HEK293 (cell line): ENCODE results near the gene ALG12.

Experiments used
- CTCF ChIA-PET: fragments of 350-600 bp; formaldehyde crosslinking; extraction: SDS; loops from one replicate; lab custom pipeline; 2021; ENCODE audit warnings: antibody characterized with exemption; lab: Yijun Ruan, JAX
- POLR2A ChIA-PET: fragments of 300-600 bp; formaldehyde crosslinking; extraction: SDS; loops from one replicate; lab custom pipeline; 2020; ENCODE audit warnings: antibody characterized with exemption, inconsistent platforms; lab: Yijun Ruan, JAX
- H3K27ac ChIP-seq: fragments of 200-500 bp; sonication (Bioruptor generic); 2 replicates; pipeline ENCODE4 v1.5.1; 2014; ENCODE audit warnings: low read depth, low read length, control low read depth, inconsistent platforms; ENCODE audit errors: extremely low read depth
- H3K36me3 ChIP-seq, 2 experiments: fragments of 200-500 bp in 1 of 2; sonication (Bioruptor generic) in 1 of 2; 1 replicate in 1 of 2; 2 replicates in 1 of 2; pipeline ENCODE4 v1.5.1; 2014 to 2017; ENCODE audit warnings: inconsistent platforms in 2 of 2, low read length in 2 of 2; ENCODE audit not compliant: control insufficient read depth in 2 of 2, insufficient read depth in 1 of 2
- H3K4me1 ChIP-seq: fragments of 200-500 bp; sonication (Bioruptor generic); 2 replicates; pipeline ENCODE4 v1.5.1; 2014; ENCODE audit warnings: mild to moderate bottlenecking, low read length, inconsistent platforms; ENCODE audit not compliant: control insufficient read depth, insufficient read depth
- H3K4me3 ChIP-seq: 2 replicates; pipeline ENCODE4 v1.5.1; 2011; ENCODE audit warnings: low read depth, mild to moderate bottlenecking, control low read depth, low read length, moderate library complexity
- H3K9me3 ChIP-seq: fragments of 200-500 bp; sonication (Bioruptor generic); 2 replicates; pipeline ENCODE4 v1.5.1; 2014; ENCODE audit warnings: low read depth, low read length, inconsistent platforms; ENCODE audit not compliant: control insufficient read depth, insufficient read depth
- CTCF ChIP-seq: fragments of 450-650 bp; formaldehyde crosslinking; IDR thresholded peaks from 2 replicates; pipeline ENCODE4 v1.5.1; 2016; ENCODE audit warnings: missing biosample characterization, missing genetic modification characterization
- RBAK ChIP-seq: fragments of 450-650 bp; formaldehyde crosslinking; IDR thresholded peaks from 2 replicates; pipeline ENCODE4 v1.5.1; 2016; ENCODE audit warnings: missing biosample characterization, missing genetic modification characterization
- SETDB1 ChIP-seq: IDR thresholded peaks from one replicate; pipeline ENCODE4 v1.6.1; 2017; ENCODE audit warnings: mild to moderate bottlenecking, low read length, moderate library complexity, mixed read lengths; ENCODE audit not compliant: insufficient read length
- ZBTB7A ChIP-seq: fragments of 450-650 bp; formaldehyde crosslinking; IDR thresholded peaks from 2 replicates; pipeline ENCODE4 v1.5.1; 2016; ENCODE audit warnings: low read depth, missing biosample characterization, missing genetic modification characterization
- ZNF214 ChIP-seq: fragments of 450-650 bp; formaldehyde crosslinking; IDR thresholded peaks from 2 replicates; pipeline ENCODE4 v1.5.1; 2017; ENCODE audit warnings: missing biosample characterization, mild to moderate bottlenecking, missing genetic modification characterization, borderline replicate concordance
- ZNF274 ChIP-seq, 2 experiments: fragments of 200-500 bp in 1 of 2; fragments of 450-650 bp in 1 of 2; sonication (Bioruptor generic) in 1 of 2; formaldehyde crosslinking in 1 of 2; IDR thresholded peaks; 2 replicates each; pipeline versions ENCODE4 v1.5.1 to v1.6.1; 2014 to 2016; ENCODE audit warnings: borderline replicate concordance in 1 of 2, inconsistent platforms in 1 of 2, low read length in 1 of 2, missing biosample characterization in 1 of 2, missing genetic modification characterization in 1 of 2
- ZNF423 ChIP-seq: fragments of 450-650 bp; formaldehyde crosslinking; IDR thresholded peaks from 2 replicates; pipeline ENCODE4 v1.5.1; 2016; ENCODE audit warnings: missing biosample characterization, missing genetic modification characterization
- ZNF433 ChIP-seq: fragments of 450-650 bp; formaldehyde crosslinking; IDR thresholded peaks from 2 replicates; pipeline ENCODE4 v1.5.1; 2016; ENCODE audit warnings: missing biosample characterization, missing genetic modification characterization, low read depth
- ZNF530 ChIP-seq: fragments of 450-650 bp; formaldehyde crosslinking; IDR thresholded peaks from 2 replicates; pipeline ENCODE4 v1.5.1; 2016; ENCODE audit warnings: low read depth, missing biosample characterization, missing genetic modification characterization
- ZNF548 ChIP-seq: fragments of 450-650 bp; formaldehyde crosslinking; IDR thresholded peaks from 2 replicates; pipeline ENCODE4 v1.5.1; 2016; ENCODE audit warnings: missing biosample characterization, missing genetic modification characterization
- ZNF610 ChIP-seq: fragments of 450-650 bp; formaldehyde crosslinking; IDR thresholded peaks from 2 replicates; pipeline ENCODE4 v1.5.1; 2016; ENCODE audit warnings: missing biosample characterization, missing genetic modification characterization, borderline replicate concordance
- ZNF658 ChIP-seq: fragments of 450-650 bp; formaldehyde crosslinking; IDR thresholded peaks from 2 replicates; pipeline ENCODE4; 2016; ENCODE audit warnings: missing biosample characterization, missing genetic modification characterization
- ZNF76 ChIP-seq: fragments of 450-650 bp; formaldehyde crosslinking; IDR thresholded peaks from 2 replicates; pipeline ENCODE4; 2016; ENCODE audit warnings: low read depth, missing biosample characterization, missing genetic modification characterization, borderline replicate concordance
- TF ChIP-seq, protein P1 (sequence below): fragments of 450-650 bp; formaldehyde crosslinking; IDR thresholded peaks from 2 replicates; pipeline ENCODE4 v1.5.1; 2016; ENCODE audit warnings: missing biosample characterization, missing genetic modification characterization, low read depth
- TF ChIP-seq, protein P2 (sequence below): fragments of 450-650 bp; formaldehyde crosslinking; IDR thresholded peaks from 2 replicates; pipeline ENCODE4 v1.5.1; 2016; ENCODE audit warnings: missing biosample characterization, missing genetic modification characterization
- TF ChIP-seq, protein P3 (sequence below): fragments of 450-650 bp; formaldehyde crosslinking; IDR thresholded peaks from 2 replicates; pipeline ENCODE4 v1.5.1; 2016; ENCODE audit warnings: missing biosample characterization, missing genetic modification characterization, borderline replicate concordance
- TF ChIP-seq, protein P4 (sequence below): fragments of 450-650 bp; formaldehyde crosslinking; IDR thresholded peaks from 2 replicates; pipeline ENCODE4 v1.5.1; 2016; ENCODE audit warnings: missing biosample characterization, missing genetic modification characterization

ALG12 gene

DNA sequence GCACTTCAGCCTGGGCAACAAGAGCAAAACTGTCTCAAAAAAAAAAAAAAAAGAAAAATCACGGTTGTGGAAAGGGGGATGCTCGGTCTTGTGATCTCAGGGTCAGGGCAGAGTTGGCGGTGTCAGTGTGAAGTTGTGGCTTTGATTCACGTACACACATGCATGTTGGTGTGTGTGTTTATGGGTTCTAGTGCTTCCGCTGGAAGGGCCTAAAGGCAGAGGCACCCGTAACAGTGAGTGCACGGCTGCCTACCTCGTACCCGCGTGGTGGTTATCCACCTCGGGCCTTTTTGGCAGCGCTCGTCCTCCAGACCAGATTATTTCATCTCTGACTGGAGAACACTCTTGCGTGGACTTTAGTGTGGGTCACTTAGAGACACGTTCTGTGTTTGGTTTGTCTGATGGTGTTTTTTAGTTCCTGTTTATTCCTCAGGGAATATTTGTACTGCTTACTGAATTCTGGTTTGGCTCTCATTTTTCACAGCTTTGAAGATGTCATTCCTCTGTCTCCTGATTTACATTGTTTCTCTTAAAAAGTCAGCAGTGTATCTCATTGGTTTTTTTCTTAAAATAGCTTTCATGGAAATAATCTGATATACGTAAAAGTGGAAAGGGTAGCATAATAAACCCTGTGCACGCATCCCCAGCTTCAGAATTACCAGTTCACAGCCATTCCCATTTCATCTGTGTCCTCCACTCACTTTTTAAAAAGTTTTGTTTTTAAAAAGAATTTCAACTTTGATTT lies 49.0 kb downstream of the ALG12 start:
- TF ChIP-seq SETDB1 (peak; percentile 75), ZNF433 (tag by site-specific recombination) (no peak)
- Histone ChIP-seq H3K27ac (no peak overlapping the region), H3K4me1 (no peaks in the 10 kb centered on the region), H3K9me3 (peaks cover 2% of the 10 kb centered on the region; the same call in 1 of the 2 replicates), H3K36me3 (peaks cover 6 to 23% of the 10 kb centered on the region in 2 experiments; a peak in 2 of 3 replicates), H3K4me3 (no peak overlapping the region)
- ChIA-PET CTCF (interaction anchor here (1.1 kb wide), 1 partner anchor 14 kb away, joined by 4 read pairs; no protein-coding TSS in a partner anchor), POLR2A (no interaction called here)

GRCh38 chr22:49867303-49868265 lies 50.7 kb downstream of the ALG12 start:
- Histone ChIP-seq H3K9me3 (peaks cover 2% of the 10 kb centered on the region; the same call in 1 of the 2 replicates), H3K36me3 (peaks cover 5 to 20% of the 10 kb centered on the region in 2 experiments; a peak in 2 of 3 replicates), H3K4me3 (no peak overlapping the region), H3K27ac (no peak overlapping the region), H3K4me1 (no peaks in the 10 kb centered on the region)
- ChIA-PET POLR2A (no interaction called here), CTCF (interaction anchor here (1.1 kb wide), 1 partner anchor 12 kb away, joined by 4 read pairs; no protein-coding TSS in a partner anchor)
- no peak for TF ChIP-seq ZNF530
- no peak for TF ChIP-seq ZNF214
- no peak for TF ChIP-seq ZNF274 (IDR thresholded peaks at IDR 0.05; ENCODE audit: low read length)
- TF ChIP-seq ZNF274 (tag by site-specific recombination; IDR thresholded peaks at IDR 0.05; ENCODE audit: borderline replicate concordance) = no peak
- TF ChIP-seq ZNF658 (tag by site-specific recombination) = no peak
- TF ChIP-seq, protein P1, sequence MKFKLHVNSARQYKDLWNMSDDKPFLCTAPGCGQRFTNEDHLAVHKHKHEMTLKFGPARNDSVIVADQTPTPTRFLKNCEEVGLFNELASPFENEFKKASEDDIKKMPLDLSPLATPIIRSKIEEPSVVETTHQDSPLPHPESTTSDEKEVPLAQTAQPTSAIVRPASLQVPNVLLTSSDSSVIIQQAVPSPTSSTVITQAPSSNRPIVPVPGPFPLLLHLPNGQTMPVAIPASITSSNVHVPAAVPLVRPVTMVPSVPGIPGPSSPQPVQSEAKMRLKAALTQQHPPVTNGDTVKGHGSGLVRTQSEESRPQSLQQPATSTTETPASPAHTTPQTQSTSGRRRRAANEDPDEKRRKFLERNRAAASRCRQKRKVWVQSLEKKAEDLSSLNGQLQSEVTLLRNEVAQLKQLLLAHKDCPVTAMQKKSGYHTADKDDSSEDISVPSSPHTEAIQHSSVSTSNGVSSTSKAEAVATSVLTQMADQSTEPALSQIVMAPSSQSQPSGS = no peak
- TF ChIP-seq, protein P2, sequence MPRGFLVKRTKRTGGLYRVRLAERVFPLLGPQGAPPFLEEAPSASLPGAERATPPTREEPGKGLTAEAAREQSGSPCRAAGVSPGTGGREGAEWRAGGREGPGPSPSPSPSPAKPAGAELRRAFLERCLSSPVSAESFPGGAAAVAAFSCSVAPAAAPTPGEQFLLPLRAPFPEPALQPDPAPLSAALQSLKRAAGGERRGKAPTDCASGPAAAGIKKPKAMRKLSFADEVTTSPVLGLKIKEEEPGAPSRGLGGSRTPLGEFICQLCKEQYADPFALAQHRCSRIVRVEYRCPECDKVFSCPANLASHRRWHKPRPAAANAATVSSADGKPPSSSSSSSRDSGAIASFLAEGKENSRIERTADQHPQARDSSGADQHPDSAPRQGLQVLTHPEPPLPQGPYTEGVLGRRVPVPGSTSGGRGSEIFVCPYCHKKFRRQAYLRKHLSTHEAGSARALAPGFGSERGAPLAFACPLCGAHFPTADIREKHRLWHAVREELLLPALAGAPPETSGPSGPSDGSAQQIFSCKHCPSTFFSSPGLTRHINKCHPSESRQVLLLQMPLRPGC (tag by site-specific recombination) = no peak
- TF ChIP-seq, protein P3, sequence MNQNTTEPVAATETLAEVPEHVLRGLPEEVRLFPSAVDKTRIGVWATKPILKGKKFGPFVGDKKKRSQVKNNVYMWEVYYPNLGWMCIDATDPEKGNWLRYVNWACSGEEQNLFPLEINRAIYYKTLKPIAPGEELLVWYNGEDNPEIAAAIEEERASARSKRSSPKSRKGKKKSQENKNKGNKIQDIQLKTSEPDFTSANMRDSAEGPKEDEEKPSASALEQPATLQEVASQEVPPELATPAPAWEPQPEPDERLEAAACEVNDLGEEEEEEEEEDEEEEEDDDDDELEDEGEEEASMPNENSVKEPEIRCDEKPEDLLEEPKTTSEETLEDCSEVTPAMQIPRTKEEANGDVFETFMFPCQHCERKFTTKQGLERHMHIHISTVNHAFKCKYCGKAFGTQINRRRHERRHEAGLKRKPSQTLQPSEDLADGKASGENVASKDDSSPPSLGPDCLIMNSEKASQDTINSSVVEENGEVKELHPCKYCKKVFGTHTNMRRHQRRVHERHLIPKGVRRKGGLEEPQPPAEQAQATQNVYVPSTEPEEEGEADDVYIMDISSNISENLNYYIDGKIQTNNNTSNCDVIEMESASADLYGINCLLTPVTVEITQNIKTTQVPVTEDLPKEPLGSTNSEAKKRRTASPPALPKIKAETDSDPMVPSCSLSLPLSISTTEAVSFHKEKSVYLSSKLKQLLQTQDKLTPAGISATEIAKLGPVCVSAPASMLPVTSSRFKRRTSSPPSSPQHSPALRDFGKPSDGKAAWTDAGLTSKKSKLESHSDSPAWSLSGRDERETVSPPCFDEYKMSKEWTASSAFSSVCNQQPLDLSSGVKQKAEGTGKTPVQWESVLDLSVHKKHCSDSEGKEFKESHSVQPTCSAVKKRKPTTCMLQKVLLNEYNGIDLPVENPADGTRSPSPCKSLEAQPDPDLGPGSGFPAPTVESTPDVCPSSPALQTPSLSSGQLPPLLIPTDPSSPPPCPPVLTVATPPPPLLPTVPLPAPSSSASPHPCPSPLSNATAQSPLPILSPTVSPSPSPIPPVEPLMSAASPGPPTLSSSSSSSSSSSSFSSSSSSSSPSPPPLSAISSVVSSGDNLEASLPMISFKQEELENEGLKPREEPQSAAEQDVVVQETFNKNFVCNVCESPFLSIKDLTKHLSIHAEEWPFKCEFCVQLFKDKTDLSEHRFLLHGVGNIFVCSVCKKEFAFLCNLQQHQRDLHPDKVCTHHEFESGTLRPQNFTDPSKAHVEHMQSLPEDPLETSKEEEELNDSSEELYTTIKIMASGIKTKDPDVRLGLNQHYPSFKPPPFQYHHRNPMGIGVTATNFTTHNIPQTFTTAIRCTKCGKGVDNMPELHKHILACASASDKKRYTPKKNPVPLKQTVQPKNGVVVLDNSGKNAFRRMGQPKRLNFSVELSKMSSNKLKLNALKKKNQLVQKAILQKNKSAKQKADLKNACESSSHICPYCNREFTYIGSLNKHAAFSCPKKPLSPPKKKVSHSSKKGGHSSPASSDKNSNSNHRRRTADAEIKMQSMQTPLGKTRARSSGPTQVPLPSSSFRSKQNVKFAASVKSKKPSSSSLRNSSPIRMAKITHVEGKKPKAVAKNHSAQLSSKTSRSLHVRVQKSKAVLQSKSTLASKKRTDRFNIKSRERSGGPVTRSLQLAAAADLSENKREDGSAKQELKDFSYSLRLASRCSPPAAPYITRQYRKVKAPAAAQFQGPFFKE (tag by site-specific recombination) = no peak
- TF ChIP-seq RBAK (tag by site-specific recombination) = no peak
- no peak for TF ChIP-seq ZNF610
- TF ChIP-seq ZNF423 = no peak
- TF ChIP-seq, protein P4, sequence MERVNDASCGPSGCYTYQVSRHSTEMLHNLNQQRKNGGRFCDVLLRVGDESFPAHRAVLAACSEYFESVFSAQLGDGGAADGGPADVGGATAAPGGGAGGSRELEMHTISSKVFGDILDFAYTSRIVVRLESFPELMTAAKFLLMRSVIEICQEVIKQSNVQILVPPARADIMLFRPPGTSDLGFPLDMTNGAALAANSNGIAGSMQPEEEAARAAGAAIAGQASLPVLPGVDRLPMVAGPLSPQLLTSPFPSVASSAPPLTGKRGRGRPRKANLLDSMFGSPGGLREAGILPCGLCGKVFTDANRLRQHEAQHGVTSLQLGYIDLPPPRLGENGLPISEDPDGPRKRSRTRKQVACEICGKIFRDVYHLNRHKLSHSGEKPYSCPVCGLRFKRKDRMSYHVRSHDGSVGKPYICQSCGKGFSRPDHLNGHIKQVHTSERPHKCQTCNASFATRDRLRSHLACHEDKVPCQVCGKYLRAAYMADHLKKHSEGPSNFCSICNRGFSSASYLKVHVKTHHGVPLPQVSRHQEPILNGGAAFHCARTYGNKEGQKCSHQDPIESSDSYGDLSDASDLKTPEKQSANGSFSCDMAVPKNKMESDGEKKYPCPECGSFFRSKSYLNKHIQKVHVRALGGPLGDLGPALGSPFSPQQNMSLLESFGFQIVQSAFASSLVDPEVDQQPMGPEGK = no peak
- no peak for TF ChIP-seq ZNF548 (tag by site-specific recombination)
- no peak for TF ChIP-seq CTCF (tag by site-specific recombination)
- TF ChIP-seq ZBTB7A = no peak
- TF ChIP-seq ZNF76 = no peak
